ENCODE data around the gene GOSR2.

- TF ChIP-seq, protein P1, sequence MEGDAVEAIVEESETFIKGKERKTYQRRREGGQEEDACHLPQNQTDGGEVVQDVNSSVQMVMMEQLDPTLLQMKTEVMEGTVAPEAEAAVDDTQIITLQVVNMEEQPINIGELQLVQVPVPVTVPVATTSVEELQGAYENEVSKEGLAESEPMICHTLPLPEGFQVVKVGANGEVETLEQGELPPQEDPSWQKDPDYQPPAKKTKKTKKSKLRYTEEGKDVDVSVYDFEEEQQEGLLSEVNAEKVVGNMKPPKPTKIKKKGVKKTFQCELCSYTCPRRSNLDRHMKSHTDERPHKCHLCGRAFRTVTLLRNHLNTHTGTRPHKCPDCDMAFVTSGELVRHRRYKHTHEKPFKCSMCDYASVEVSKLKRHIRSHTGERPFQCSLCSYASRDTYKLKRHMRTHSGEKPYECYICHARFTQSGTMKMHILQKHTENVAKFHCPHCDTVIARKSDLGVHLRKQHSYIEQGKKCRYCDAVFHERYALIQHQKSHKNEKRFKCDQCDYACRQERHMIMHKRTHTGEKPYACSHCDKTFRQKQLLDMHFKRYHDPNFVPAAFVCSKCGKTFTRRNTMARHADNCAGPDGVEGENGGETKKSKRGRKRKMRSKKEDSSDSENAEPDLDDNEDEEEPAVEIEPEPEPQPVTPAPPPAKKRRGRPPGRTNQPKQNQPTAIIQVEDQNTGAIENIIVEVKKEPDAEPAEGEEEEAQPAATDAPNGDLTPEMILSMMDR (IDR thresholded peaks at IDR 0.05): no peak
- TF ChIP-seq POLR2AphosphoS5 (IDR thresholded peaks at IDR 0.05): no peak
Observed at GRCh38 chr17:46895171-46895570, 27.8 kb upstream of the GOSR2 start.

Measured in sigmoid colon (tissue), 4 donors.